GM19193 (cell line): Measurements from ENCODE around the gene CAPN5.

Experiments
- POLR2A ChIP-seq: IDR thresholded peaks from 4 replicates; pipeline ENCODE4 v1.6.1; 2011; ENCODE audit not compliant: insufficient read depth, insufficient read length; ENCODE audit errors: extremely low read depth

CAPN5 gene

DNA sequence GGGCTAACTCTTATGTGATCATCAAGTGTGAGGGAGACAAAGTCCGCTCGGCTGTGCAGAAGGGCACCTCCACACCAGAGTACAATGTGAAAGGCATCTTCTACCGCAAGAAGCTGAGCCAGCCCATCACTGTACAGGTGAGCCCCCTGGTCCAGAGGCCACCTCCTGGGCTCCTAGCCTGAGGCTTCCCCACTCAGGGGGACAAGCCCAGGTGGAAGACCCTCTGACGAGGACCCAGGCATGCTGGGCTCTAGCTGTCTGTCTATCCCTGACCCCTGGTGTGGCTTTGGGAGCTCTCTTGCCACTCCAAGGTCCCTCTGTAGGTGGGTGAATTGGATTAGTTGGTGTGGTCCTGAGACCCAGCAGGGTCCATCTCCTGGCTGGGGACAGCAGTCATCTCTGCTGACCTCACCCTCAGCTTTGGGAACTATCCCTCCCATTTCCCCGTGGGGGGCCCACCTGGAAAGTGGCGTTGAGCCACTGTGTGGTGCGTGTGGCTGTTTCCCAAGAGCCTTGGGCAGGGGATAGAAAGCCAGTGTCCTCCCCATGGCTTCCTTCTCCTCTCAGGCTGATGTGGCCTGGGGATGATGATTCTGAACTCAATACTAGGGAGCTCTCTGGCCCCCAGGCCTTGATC lies 55.9 kb downstream of the CAPN5 start:
- TF ChIP-seq POLR2A: no peak

DNA sequence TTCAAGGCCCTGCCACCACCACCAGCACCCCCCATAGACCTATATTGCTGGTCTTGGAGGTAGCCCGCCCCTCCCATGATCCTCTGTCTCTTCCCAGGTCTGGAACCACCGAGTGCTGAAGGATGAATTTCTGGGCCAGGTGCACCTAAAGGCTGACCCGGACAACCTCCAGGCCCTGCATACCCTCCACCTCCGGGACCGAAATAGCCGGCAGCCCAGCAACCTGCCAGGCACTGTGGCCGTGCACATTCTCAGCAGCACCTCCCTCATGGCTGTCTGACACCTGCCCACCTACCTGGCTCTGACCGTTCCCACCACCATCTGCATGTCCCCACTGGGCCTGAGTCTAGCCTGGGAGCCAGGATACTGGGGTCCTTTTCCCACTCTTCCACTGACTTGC lies 56.8 kb downstream of the CAPN5 start:
- TF ChIP-seq POLR2A: no peak

DNA sequence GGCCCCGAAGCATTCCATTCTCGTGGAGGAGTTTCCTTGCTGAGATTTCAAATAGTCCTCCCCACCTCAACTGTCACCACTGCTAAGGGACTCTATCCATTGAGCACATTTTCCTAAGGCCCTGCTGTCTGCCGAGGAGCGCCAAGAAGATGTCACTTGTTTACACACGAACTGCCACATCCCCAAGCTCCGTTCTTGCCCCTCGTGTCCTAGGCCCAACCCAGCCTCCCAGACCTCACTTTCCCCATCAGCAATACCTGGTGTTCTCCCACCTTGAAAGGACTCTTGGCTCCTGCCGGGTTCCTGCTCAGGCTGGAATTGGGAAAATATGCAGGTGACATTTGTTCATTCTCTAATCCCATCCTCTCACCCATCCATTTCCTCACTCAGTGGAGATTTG lies 57.3 kb downstream of the CAPN5 start:
- no peak for TF ChIP-seq POLR2A

DNA sequence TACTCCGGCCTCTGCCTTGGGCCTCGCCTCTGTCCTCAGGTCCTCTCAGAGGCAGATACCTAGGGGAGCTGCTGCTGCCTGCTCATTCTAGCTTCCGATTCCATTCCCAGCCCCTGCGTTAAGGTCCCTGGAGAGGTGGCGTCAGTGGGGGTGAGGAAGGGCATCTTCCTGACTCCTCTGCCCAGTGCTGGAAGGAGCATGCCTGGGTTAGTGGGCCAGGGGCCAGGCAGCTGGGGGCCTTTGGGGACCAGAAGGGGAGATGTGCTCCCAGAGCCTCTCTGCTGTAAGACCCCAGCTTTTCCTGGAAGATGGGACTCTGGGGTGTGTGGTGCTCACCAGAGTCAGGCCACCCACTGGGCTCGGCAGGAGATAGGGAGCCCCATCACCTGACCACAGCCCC lies 57.7 kb downstream of the CAPN5 start:
- TF ChIP-seq POLR2A: no peak

DNA sequence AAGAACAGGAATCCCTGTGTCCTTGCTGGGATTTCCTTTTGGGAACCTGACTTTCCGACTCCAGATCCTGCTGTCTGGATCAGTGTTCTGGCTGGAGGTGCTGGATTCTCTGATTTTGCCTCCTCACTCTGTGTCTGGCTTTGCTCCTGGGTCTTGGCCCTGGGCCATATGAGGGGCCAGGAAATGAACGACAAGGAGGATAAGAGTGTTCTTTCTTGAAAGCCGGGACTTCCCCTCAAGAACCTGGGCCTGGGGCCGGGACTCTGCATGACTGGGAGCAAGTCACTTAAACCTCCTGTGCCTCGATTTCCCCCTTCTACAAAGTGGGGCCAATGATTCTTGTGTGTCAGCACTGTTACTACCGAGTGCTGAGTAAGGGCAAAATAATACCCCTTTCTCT lies 58.4 kb downstream of the CAPN5 start:
- TF ChIP-seq POLR2A: no peak

DNA sequence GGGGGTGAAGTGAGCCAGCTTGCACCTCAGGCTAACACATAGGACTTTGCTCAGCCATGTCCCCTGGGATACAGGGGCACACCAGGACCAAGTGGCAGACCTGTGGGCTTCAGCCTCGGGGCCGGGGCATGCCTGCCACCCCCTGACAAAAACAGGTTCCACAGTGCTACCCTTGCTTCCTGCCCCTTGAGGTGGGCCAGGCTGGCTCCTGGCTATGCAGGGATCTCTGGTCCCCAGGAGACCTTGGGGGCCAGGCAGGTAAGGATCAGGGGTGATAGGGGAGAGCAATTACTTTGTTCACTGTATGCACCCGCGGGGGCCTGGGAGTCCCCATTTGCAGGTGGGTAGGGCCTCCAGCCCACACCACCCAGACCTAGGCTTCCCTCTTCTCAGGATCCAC lies 58.9 kb downstream of the CAPN5 start:
- TF ChIP-seq POLR2A: no peak

DNA sequence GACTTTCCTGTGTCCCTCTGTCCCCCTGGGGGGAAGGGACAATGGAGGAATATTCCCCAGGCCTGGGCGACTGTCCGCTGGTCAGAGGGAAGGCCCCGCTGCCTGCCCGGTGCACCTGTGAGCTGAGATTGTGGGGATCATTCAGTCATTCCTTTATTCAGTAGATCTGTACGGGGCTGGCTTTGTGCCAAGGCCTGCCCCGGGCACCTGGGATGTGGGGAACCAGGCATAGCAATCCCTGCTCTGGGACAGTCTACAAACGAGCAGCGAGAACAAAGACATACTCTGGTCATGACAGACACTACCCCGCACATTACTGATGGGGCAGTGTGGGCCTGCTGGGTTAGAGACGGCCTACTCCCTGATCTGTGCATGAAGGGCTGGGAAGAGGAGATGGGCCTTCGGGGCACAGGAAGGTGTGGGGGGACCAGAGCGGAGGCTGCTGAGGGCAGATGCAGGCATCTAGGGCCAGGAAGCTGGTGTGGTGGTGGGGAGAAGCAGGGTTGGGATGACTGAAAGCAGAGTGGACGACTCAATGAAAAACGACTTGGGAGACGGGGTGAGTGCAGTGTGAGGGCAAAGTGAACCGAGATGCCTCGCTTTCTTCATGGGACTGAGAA lies 59.5 kb downstream of the CAPN5 start:
- TF ChIP-seq POLR2A: no peak

DNA sequence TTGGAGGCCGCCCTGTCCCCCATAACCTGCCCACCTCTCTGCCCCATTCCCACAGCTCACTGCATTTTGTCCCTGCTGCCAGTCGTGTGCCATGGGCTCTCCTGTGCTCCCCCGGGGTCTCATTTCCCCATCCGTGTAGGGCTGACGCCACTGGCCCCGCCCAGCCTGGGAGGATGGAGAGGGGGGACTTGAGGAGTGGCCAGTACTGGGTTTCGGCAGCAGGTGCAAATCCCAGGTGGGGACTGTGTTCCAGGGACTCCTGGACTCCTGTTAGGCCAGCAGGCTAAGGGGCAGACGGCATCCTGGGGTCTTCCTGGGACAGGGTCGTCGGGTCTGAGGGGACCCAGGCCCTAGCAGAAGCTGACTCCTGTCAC lies 60.1 kb downstream of the CAPN5 start:
- TF ChIP-seq POLR2A: no peak

DNA sequence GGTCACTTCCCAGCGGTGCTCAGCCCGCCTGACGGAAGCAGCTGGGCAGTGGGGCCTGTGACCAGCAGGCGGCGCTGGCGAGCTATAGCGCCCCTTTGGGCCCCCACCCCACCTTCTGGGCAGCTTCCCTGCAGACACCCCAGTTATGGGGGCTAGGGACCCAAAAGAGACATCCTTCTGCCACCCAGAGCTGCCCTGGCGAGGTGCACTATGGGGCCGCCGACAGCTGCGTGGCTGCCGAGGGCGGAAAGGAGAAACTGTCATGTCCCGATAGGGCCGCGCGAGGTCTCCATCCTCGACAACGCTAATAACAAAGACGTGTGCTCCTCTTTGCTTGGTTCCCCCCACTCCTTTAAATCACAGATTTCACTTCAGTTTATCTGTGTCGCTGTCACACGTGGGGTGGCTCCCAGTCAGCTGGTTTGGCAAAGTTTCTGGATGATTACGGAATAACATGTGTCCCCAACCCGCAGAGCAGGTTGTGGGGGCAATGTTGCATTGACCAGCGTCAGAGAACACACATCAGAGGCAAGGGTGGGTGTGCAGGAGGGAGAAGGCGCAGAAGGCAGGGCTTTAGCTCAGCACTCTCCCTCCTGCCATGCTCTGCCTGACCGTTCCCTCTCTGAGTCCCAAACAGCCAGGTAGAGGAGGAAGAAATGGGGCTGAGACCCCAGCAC lies 60.6 kb downstream of the CAPN5 start:
- TF ChIP-seq POLR2A: no peak

DNA sequence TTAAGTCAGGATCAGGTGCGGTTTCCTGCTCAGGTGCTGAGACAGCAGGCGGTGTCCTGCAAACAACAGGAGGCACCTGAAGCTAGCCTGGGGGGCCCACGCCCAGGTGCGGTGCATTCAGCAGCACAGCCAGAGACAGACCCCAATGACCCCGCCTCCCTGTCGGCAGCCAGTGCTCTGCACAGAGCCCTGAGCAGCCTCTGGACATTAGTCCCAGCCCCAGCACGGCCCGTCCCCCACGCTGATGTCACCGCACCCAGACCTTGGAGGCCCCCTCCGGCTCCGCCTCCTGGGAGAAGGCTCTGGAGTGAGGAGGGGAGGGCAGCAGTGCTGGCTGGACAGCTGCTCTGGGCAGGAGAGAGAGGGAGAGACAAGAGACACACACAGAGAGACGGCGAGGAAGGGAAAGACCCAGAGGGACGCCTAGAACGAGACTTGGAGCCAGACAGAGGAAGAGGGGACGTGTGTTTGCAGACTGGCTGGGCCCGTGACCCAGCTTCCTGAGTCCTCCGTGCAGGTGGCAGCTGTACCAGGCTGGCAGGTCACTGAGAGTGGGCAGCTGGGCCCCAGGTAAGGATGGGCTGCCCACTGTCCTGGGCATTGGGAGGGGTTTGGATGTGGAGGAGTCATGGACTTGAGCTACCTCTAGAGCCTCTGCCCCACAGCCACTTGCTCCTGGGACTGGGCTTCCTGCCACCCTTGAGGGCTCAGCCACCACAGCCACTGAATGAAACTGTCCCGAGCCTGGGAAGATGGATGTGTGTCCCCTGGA lies 61.3 kb downstream of the CAPN5 start, which contains the start of gene MYO7A:
Gene MYO7A, plus strand, starts transcription at position 327 of the 772 bp plus-strand sequence. CDS start 2,389 bp downstream, outside the sequence.
- no peak for TF ChIP-seq POLR2A

DNA sequence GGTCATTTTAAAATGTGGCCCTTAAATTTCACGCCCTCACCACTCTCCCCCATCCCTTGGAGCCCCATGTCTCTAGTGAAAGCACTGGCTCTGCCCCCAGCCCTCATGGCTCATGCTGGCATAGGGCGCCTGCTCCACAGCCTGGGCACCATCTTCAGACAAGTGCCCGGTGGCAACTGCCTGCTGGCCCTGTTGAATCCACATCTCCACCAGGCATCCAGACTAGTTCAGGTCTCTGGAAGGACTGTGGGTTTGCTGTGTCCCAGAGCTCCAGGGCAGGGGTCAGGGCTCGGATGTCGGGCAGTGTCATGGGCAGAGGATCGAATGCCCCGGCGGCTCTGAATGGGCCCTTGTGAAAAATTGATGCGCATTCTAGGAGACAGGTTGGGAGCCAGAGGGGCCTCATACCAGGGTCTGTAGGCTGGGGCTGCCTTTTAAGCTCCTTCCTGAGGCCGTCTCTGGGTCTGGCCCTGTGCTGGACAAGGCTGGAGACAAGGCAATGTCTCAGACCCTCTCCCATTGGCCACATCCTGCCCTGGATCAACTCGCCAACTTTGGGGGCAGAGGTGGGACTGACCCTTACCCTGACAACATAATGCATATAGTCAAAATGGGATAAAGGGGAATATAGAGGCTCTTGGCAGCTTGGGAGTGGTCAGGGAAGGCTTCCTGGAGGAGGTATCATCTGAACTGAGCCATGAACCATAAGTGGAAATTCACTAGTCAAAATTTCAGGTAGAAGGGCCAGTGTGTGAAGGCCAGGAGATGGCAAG lies 62.5 kb downstream of the CAPN5 start:
- TF ChIP-seq POLR2A: no peak

DNA sequence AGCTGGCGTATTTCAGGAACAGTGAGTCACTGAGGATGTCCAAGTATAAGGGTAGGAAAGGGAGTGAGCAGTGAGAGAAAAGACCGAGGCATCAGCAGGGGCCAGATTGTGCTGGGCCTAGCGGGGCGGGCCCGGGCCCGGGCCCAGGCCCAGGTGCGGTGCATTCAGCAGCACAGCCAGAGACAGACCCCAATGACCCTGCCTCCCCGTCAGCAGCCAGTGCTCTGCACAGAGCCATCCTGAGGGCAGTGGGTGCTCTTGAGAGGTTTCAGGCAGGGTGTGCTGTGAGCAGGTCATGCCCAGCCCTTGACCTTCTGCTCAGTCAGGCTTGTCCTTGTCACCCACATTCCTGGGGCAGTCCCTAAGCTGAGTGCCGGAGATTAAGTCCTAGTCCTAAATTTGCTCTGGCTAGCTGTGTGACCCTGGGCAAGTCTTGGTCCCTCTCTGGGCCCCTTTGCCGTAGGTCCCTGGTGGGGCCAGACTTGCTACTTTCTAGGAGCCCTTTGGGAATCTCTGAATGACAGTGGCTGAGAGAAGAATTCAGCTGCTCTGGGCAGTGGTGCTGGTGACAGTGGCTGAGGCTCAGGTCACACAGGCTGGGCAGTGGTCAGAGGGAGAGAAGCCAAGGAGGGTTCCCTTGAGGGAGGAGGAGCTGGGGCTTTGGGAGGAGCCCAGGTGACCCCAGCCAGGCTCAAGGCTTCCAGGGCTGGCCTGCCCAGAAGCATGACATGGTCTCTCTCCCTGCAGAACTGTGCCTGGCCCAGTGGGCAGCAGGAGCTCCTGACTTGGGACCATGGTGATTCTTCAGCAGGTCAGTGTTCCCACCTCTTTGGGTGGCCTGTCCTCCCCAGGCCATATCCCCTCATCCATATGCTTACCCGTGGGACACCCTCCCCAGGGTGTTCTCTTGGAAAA lies 63.3 kb downstream of the CAPN5 start:
- TF ChIP-seq POLR2A: no peak

DNA sequence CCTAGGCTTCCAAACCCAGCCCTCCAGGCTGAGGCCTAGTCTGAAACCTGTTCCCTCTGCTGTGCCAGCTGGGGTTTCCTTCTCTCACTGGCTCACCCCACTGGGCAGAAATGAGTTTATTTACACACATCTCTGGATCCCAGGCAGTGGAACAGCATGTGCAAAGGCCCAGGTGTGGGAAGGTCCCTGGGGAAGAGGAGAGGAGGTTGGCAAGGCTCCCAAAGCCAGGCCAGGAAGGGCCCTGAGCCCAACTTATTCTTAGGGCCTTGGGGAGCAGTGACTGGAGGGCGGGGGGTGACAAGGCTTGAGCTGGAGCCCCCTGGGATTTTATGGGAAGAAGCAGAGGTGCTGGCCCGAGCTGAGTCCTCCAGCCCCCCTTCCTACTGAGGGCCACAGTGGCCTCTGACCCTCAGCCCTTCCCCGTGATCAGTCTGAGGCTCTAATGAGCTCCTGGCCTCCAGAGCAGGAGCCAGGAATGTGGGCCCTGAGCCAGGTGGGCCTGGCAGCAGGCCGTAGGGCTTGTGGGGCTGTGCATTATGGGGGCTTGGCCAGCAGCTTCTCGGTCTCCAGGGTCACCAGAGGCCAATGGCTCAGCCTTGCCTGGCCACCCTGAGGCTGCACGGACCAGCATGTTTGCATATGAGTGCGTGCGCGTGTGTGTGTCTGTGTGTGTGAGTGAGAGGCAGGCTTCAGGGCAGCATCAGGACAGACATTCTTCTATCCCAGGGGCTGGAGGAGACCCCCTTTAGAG lies 64.2 kb downstream of the CAPN5 start:
- TF ChIP-seq POLR2A: no peak
